ENCODE measurements around the gene ABCA13. TPM values are rescaled to one million over a fixed set of nuclear protein-coding genes. Genes with fewer than 3 reads are reported as not detected.
"Not testable (repeated sequence)": the region's sequence is repeated elsewhere in the genome, so short reads cannot be mapped to it uniquely, and the experiment has no call there.

Gene ABCA13
- total RNA-seq, 1 donor from 2014 or later = 7.6 TPM

- intact Hi-C loops (cut with DNase I) = no loop called here
- ATAC-seq = no peak
- DNase-seq (ENCODE audit: low spot score) = no peak
These were observed 3.1 kb upstream of the ABCA13 start for GRCh38 chr7:48168159-48168558.

- ATAC-seq (no peak), DNase-seq (ENCODE audit: low spot score) (no peak)
- intact Hi-C loops (cut with DNase I) = no loop called here
These were observed 752 bp upstream of the ABCA13 start for GRCh38 chr7:48170506-48170905.

- no peak for DNase-seq (ENCODE audit: low spot score)
- intact Hi-C loops (cut with DNase I) = no loop called here
- ATAC-seq = no peak
These were observed 2.1 kb downstream of the ABCA13 start for GRCh38 chr7:48173313-48173712.

GRCh38 chr7:48173756-48174382, 2.6 kb downstream of the ABCA13 start:
- peak; percentile 48 for ATAC-seq
- no peak for DNase-seq (ENCODE audit: low spot score)
- intact Hi-C loops (cut with DNase I) = no loop called here

GRCh38 chr7:48175019-48175418, 3.8 kb downstream of the ABCA13 start:
- no peak for ATAC-seq
- no peak for DNase-seq (ENCODE audit: low spot score)

GRCh38 chr7:48176356-48176893, 5.2 kb downstream of the ABCA13 start:
- ATAC-seq (no peak), DNase-seq (ENCODE audit: low spot score) (no peak)
- intact Hi-C loops (cut with DNase I) = no loop called here

More at GRCh38 chr7:48175019-48175418, 3.8 kb downstream of the ABCA13 start:
- intact Hi-C loops (cut with DNase I) = no loop called here

GRCh38 chr7:48177271-48177670, 6.0 kb downstream of the ABCA13 start:
- no peak for ATAC-seq
- intact Hi-C loops (cut with DNase I) = no loop called here
- no peak for DNase-seq (ENCODE audit: low spot score)

- DNase-seq (ENCODE audit: low spot score) (no peak), ATAC-seq (no peak)
- intact Hi-C loops (cut with DNase I) = no loop called here
These were observed 8.3 kb downstream of the ABCA13 start for GRCh38 chr7:48179496-48180030.

- ATAC-seq = no peak
- DNase-seq (ENCODE audit: low spot score) = no peak
- intact Hi-C loops (cut with DNase I) = no loop called here
These were observed 9.7 kb downstream of the ABCA13 start for GRCh38 chr7:48180981-48181380.

- intact Hi-C loops (cut with DNase I) = no loop called here
- no peak for DNase-seq (ENCODE audit: low spot score)
These were observed 11.6 kb downstream of the ABCA13 start for GRCh38 chr7:48182718-48183369.

GRCh38 chr7:48183370-48183743, 12.1 kb downstream of the ABCA13 start:
- intact Hi-C loops (cut with DNase I) = no loop called here
- ATAC-seq (peak; percentile 24), DNase-seq (ENCODE audit: low spot score) (no peak)

More at GRCh38 chr7:48182718-48183369, 11.6 kb downstream of the ABCA13 start:
- ATAC-seq = no peak

GRCh38 chr7:48183965-48184364, 12.7 kb downstream of the ABCA13 start:
- DNase-seq (ENCODE audit: low spot score) = no peak
- intact Hi-C loops (cut with DNase I) = no loop called here

GRCh38 chr7:48188776-48189520, 17.7 kb downstream of the ABCA13 start:
- DNase-seq (ENCODE audit: low spot score) = no peak
- no peak for ATAC-seq
- intact Hi-C loops (cut with DNase I) = no loop called here

More at GRCh38 chr7:48183965-48184364, 12.7 kb downstream of the ABCA13 start:
- no peak for ATAC-seq

- DNase-seq (ENCODE audit: low spot score) (no peak), ATAC-seq (no peak)
- intact Hi-C loops (cut with DNase I) = no loop called here
These were observed 21.7 kb downstream of the ABCA13 start for GRCh38 chr7:48192996-48193395.

- ATAC-seq (no peak), DNase-seq (ENCODE audit: low spot score) (no peak)
- intact Hi-C loops (cut with DNase I) = no loop called here
These were observed 22.2 kb downstream of the ABCA13 start for GRCh38 chr7:48193421-48193820.

GRCh38 chr7:48200946-48201589, 29.8 kb downstream of the ABCA13 start:
- DNase-seq (ENCODE audit: low spot score); ATAC-seq; intact Hi-C loops (cut with DNase I): not testable (repeated sequence)

- intact Hi-C loops (cut with DNase I); DNase-seq (ENCODE audit: low spot score); ATAC-seq: not testable (repeated sequence)
These were observed 31.7 kb downstream of the ABCA13 start for GRCh38 chr7:48202916-48203315.

GRCh38 chr7:48207155-48207675, 36.0 kb downstream of the ABCA13 start:
- intact Hi-C loops (cut with DNase I) = no loop called here
- DNase-seq (ENCODE audit: low spot score) = no peak
- ATAC-seq = no peak
